Measurements from ENCODE around the gene MMD.
"Not testable (repeated sequence)": the region's sequence is repeated elsewhere in the genome, so short reads cannot be mapped to it uniquely, and the experiment has no call there.

MMD gene

GRCh38 chr17:55421179-55421934 is at the start of gene MMD:
Gene MMD (minus strand): TSS chr17:55421835. CDS start chr17:55421695, 140 bp downstream.
- DNase-seq (ENCODE audit: extremely low read depth, low read depth) = no peak
- no peak for TF ChIP-seq CTCF (IDR thresholded peaks at IDR 0.05; ENCODE audit: low read depth, low read length)

DNA sequence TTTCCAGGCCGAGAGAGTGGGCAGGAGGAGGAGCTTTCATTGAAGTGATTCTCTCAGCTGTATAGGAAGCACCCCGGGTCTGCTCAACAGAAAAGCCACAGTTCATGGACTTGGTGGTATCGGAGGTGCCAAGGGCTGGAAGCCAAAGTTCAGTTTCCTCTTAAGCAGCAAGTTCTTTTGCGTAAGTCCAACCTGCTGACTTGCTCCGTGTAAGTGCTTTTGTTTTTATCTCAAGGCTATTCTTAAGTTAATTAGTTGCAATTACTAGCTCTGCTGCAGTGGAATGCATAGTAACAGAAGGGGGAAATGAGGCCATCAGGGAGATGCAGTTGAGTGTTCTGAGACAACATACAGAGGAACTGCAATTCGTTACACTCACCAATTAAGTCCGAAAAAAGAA is 45.0 kb upstream of the MMD start:
- DNase-seq (ENCODE audit: extremely low read depth, low read depth) = no peak

DNA sequence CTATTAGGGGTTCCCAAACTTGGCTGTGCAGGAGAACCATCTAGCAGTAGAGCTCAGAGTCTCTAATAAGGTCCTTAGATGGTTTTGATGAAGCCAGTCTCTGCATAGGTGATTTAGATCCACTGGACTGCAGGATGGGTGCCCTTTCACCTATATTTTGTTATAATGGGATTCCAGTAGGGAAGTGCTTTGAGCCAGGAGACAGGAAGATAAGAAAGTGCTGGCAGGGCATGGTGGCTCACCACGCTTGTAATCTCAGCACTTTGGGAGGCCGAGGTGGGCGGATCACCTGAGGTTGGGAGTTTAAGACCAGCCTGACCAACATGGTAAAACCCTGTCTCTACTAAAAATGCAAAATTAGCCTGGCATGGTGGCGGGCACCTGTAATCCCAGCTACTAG is 44.1 kb upstream of the MMD start:
- not testable (repeated sequence) for DNase-seq (ENCODE audit: extremely low read depth, low read depth)

More for the DNA sequence above, 45.0 kb upstream of the MMD start:
- TF ChIP-seq CTCF (IDR thresholded peaks at IDR 0.05; ENCODE audit: low read depth, low read length) = no peak

- TF ChIP-seq CTCF (IDR thresholded peaks at IDR 0.05; ENCODE audit: low read depth, low read length) = no peak
- DNase-seq (ENCODE audit: extremely low read depth, low read depth) = no peak
These were observed 42.0 kb upstream of the MMD start for GRCh38 chr17:55463600-55463999.

GRCh38 chr17:55462711-55463110 is 41.1 kb upstream of the MMD start:
- TF ChIP-seq CTCF (IDR thresholded peaks at IDR 0.05; ENCODE audit: low read depth, low read length) = no peak

GRCh38 chr17:55462234-55462633 is 40.6 kb upstream of the MMD start:
- no peak for DNase-seq (ENCODE audit: extremely low read depth, low read depth)
- TF ChIP-seq CTCF (IDR thresholded peaks at IDR 0.05; ENCODE audit: low read depth, low read length) = no peak

More at GRCh38 chr17:55462711-55463110, 41.1 kb upstream of the MMD start:
- no peak for DNase-seq (ENCODE audit: extremely low read depth, low read depth)

- no peak for DNase-seq (ENCODE audit: extremely low read depth, low read depth)
- TF ChIP-seq CTCF (IDR thresholded peaks at IDR 0.05; ENCODE audit: low read depth, low read length) = no peak
These were observed 37.3 kb upstream of the MMD start for GRCh38 chr17:55458978-55459377.

All from AG09319 (cell line).